ENCODE measurements around the gene PNMA6A.
"Not testable (repeated sequence)": the region's sequence is repeated elsewhere in the genome, so short reads cannot be mapped to it uniquely, and the experiment has no call there.

DNA sequence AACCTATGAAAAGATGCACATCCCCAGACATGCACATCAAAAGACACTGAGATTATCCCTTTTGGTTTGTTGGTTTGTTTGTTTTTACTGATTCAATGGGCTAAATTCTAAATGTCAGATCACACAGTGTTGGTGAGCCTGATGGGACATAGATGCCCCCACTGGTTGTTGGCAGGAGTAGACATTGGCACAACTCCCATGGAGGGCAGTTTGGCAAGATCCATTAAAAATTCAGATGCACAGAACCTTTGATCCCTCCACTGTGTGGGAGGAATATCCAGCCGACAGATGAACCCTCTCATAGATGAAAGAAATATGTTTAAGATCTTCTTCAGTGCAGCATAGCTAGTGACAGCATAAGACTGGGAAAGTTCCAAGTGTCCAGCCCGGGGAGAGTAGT, 38.5 kb downstream of the PNMA6A start:
- TF ChIP-seq, protein P1, sequence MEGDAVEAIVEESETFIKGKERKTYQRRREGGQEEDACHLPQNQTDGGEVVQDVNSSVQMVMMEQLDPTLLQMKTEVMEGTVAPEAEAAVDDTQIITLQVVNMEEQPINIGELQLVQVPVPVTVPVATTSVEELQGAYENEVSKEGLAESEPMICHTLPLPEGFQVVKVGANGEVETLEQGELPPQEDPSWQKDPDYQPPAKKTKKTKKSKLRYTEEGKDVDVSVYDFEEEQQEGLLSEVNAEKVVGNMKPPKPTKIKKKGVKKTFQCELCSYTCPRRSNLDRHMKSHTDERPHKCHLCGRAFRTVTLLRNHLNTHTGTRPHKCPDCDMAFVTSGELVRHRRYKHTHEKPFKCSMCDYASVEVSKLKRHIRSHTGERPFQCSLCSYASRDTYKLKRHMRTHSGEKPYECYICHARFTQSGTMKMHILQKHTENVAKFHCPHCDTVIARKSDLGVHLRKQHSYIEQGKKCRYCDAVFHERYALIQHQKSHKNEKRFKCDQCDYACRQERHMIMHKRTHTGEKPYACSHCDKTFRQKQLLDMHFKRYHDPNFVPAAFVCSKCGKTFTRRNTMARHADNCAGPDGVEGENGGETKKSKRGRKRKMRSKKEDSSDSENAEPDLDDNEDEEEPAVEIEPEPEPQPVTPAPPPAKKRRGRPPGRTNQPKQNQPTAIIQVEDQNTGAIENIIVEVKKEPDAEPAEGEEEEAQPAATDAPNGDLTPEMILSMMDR (IDR thresholded peaks at IDR 0.05; ENCODE audit: low read depth, low read length) = not testable (repeated sequence)
- TF ChIP-seq EZH2phosphoT487 (IDR thresholded peaks at IDR 0.05; ENCODE audit: low read depth) = not testable (repeated sequence)
